ENCODE results near the gene HMGCS1.

The HMGCS1 gene

DNA sequence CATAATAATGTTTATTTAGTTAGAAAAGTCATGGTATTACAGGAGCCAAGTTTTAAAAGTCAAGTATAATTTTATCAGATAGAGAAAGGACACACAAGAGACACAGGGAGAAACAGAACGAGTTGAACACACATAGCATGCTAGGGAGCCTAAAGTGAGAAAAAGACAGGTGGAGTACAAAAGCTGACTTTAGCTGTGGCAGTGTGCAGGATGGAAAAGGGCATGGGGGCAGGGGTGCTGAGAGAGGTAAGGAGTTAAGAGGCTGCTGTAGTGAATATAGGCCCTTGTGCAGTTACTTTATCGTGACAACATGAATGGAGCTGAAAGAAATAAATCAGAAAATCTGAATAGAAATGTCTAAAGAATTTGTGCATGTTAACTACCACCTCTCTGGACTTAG lies 18.0 kb downstream of the HMGCS1 start:
- H3K27ac ChIP-seq = no peak overlapping the region
- TF ChIP-seq, protein P1, sequence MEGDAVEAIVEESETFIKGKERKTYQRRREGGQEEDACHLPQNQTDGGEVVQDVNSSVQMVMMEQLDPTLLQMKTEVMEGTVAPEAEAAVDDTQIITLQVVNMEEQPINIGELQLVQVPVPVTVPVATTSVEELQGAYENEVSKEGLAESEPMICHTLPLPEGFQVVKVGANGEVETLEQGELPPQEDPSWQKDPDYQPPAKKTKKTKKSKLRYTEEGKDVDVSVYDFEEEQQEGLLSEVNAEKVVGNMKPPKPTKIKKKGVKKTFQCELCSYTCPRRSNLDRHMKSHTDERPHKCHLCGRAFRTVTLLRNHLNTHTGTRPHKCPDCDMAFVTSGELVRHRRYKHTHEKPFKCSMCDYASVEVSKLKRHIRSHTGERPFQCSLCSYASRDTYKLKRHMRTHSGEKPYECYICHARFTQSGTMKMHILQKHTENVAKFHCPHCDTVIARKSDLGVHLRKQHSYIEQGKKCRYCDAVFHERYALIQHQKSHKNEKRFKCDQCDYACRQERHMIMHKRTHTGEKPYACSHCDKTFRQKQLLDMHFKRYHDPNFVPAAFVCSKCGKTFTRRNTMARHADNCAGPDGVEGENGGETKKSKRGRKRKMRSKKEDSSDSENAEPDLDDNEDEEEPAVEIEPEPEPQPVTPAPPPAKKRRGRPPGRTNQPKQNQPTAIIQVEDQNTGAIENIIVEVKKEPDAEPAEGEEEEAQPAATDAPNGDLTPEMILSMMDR (IDR thresholded peaks at IDR 0.05) = no peak
- H3K4me3 ChIP-seq = no peak overlapping the region
- no peak for DNase-seq (ENCODE audit: low spot score)

DNA sequence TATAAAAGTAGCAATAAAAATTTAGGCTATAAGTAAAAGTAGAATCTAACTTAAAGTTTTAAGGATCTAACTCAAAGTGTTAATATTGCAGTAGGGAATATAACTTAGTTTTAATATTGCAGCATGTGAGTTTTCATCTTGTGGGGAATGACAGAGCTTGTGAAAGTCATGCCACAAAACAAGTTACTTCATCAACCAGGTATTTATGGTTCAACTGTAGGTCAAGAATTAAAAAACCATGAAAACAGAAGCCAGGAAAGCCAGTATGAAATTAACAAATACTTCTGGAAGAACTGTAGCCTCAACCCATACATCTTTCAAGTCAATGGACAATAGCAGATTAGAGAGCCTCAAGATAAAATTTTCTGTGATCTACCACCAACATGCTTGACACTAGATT lies 19.0 kb downstream of the HMGCS1 start:
- Histone ChIP-seq H3K27ac (no peak overlapping the region), H3K4me3 (no peak overlapping the region)
- TF ChIP-seq, protein P1 (IDR thresholded peaks at IDR 0.05) = no peak
- no peak for DNase-seq (ENCODE audit: low spot score)

DNA sequence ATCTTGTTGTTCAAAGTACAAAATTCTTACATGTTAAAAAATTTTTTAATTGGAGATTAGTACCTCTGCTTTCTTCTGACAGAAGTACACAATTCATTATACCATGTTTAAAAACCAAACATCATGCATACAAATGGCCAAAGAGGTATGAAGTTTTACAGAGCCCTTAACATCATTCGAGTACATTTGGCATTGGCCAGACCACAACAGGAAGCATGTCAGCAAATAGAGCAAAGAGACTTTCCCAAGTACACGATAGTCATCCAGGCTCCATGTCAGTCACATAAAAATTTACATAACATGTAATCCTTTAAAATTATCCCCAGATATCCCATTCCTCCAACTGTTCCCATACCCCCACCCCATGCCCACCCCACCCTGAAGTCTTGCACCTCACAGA lies 22.5 kb downstream of the HMGCS1 start:
- H3K4me3 ChIP-seq = no peak overlapping the region
- H3K27ac ChIP-seq = no peak overlapping the region
- DNase-seq (ENCODE audit: low spot score) = no peak
- TF ChIP-seq, protein P1 (IDR thresholded peaks at IDR 0.05) = no peak

DNA sequence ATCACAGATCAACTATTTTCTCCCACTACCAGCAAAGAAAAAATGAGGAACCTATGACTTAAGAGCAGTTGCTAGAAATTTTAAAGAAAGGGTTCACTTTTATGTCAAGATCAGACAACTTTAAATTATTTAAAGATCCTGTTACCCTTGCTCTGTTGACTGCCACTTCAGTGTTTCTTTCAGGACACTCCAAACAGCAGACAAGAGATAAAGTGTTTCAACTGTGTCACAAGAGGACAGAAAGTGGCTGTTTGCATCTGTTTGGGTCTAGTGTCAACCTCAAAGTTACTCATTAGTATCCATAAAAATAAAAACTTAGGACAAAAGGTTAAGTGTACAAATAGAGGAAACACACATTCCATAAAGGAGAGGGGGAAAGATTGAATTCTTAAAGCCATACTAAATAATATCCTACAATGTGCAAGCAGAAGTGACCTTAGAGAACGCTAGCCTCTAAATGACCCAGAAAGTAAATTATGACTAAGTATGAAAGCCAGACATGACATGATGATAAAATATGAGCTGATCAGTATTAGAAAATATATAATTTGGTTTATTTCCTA lies 24.9 kb downstream of the HMGCS1 start:
- DNase-seq (ENCODE audit: low spot score) = no peak
- TF ChIP-seq, protein P1 (IDR thresholded peaks at IDR 0.05) = no peak
- H3K4me3 ChIP-seq = no peak overlapping the region
- no peak overlapping the region for H3K27ac ChIP-seq

DNA sequence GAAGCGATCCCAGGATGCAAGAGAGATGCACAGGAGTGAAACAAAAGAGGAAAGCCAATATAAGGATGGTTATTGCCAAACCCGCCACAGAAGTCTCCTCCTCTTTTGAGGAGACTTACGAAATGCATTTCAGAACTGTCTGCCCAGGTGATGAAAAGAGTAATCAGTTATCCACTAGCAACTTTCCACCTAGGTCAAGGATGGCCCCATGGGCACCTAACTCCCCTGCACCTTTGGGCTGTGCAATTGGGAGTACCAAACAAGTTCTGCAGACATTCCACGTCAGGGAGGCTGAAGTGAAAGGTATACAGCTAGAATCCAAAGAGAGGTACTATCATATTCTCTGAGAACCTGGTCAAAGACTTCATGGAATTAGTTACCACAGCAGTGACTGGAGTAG lies 25.7 kb downstream of the HMGCS1 start:
- no peak for DNase-seq (ENCODE audit: low spot score)
- Histone ChIP-seq H3K4me3 (no peak overlapping the region), H3K27ac (no peak overlapping the region)
- TF ChIP-seq, protein P1 (IDR thresholded peaks at IDR 0.05) = no peak

DNA sequence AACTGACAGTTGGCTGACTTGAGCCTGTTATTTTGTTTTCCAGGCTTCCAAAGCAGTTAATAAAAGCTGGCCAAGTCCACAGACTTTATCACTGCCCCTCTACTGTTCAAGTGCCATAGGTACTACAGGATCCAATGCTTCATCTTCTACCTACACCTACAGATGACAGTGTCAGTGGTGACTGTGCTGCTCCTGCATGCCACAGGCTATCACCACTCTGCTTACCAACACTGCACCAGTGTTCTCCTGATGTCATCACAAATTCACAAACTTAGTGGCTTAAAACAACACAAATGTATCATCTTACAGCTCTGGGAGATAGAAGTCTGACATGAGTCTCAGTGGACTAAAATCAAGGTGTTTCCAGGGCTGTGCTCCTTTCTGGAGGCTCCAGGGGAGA lies 26.6 kb downstream of the HMGCS1 start:
- Histone ChIP-seq H3K4me3 (no peak overlapping the region), H3K27ac (no peak overlapping the region)
- DNase-seq (ENCODE audit: low spot score) = no peak
- TF ChIP-seq, protein P1 (IDR thresholded peaks at IDR 0.05) = no peak

DNA sequence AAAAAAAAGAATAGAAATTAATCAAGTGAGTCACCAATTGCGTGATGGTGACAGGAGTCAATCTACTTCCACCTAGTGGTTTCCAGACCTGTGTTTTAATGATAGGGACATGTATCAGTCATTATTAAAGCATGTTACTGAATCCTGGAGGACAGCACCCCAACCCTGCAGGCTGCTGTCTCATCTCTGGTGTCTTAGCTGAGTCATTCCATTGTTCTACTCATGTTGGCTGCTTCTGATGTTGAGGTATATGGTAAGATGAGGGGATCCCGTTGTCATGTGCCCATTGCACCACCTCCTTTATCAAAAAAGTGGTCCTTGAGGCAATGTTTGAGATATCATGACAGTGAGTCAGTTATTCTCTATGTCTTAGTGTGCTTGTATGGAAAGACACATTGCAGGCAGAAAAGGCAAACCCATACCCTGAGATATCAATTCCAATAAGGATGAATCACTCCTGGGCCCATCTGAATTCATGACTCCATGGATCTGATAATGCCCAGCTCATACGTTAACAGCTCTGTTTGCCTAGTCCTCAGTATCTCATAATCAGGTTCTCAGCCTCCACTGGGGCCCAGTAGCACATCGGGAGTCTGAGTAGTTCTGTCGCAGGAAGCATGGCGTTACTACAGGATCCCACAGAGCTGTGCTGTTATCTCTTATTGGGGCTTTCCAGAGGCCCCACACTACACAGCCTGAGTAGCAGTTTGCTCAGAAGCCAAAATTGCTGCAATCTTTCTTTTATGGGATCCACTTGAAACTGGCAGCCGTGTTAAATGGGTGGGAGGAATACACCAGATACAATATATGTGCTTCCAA lies 31.2 kb downstream of the HMGCS1 start:
- no peak for DNase-seq (ENCODE audit: low spot score)

More for the DNA sequence above, 31.2 kb downstream of the HMGCS1 start:
- H3K27ac ChIP-seq = no peak overlapping the region
- TF ChIP-seq, protein P1 (IDR thresholded peaks at IDR 0.05) = no peak
- no peak overlapping the region for H3K4me3 ChIP-seq

Measured in coronary artery (tissue), 2 donors.